ENCODE results near the gene NGDN.

NGDN gene

DNA sequence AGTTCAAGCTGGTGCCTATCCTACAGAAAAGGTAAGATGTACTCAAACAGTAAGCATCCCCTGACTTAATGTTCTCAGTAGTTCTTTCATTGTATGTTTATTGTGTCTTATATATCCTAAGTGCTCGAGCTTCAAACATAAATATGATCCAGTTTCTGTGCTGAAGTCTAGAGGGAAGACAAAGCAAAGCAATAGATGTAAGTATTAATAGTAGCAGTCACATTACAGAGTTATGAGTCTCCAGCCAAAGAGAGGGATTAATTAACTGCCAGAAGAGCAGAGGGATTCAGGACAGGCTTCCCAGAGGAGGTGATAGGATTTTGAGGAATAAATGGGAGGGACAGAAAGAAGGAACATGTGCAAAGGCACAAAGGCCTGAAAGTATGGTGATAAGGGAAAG is 1.4 kb downstream of the NGDN start:
- Histone ChIP-seq H3K27ac (no peak overlapping the region), H3K4me2 (no peak overlapping the region), H3K36me3 (ENCODE audit: insufficient read depth) (no peaks in the 10 kb centered on the region), H3K4me1 (ENCODE audit: low read depth, poor library complexity, severe bottlenecking) (no peaks in the 10 kb centered on the region), H4K20me1 (ENCODE audit: insufficient read depth) (no peaks in the 10 kb centered on the region), H2AFZ (ENCODE audit: low read depth) (no peak overlapping the region), H3K4me3 (IDR thresholded peaks at IDR 0.05; ENCODE audit: insufficient read depth, low read depth, low read length) (no peak overlapping the region), H3K9ac (no peak overlapping the region), H3K79me2 (ENCODE audit: insufficient read depth, low read depth) (no peaks in the 10 kb centered on the region), H3K27me3 (ENCODE audit: insufficient read depth, low read depth) (no peaks in the 10 kb centered on the region)
- no peak for TF ChIP-seq CTCF (conservative IDR thresholded peaks at IDR 0.05; ENCODE audit: low read depth, low read length)

DNA sequence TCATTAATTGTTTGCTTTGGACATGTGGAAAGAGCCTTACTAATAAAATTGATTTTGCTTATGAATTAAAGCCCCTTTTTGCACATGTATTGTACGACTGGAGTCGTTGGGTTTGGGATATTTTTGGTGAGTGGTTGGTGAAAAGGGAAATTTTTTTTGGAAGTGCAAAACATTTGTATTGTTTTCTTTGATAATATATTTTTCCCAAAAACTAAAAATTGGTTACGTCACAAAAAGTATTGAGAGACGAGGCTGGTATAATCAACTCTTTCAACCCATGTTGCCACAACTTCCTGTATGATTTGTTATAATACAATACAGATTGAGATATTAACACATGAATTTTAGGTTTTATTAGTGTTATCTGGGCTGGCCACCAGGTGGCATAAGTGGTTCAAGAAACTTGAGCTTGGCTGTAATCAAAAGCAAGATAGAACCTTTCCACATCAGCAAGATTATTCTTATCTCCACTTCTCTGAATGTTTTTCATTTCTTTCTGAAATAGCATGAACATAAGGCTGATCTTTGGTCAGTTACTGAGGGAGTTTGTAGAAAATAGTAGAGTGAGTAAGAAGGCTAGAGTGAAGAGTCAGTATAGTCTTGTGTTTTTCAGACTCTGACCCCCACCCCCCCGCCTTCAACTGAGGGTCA is 8.7 kb downstream of the NGDN start:
- Histone ChIP-seq H3K36me3 (ENCODE audit: insufficient read depth) (no peaks in the 10 kb centered on the region), H3K27ac (no peak overlapping the region), H2AFZ (ENCODE audit: low read depth) (no peak overlapping the region), H3K79me2 (ENCODE audit: insufficient read depth, low read depth) (no peaks in the 10 kb centered on the region), H3K27me3 (ENCODE audit: insufficient read depth, low read depth) (no peaks in the 10 kb centered on the region), H3K9ac (no peak overlapping the region), H4K20me1 (ENCODE audit: insufficient read depth) (no peaks in the 10 kb centered on the region), H3K4me3 (IDR thresholded peaks at IDR 0.05; ENCODE audit: insufficient read depth, low read depth, low read length) (no peak overlapping the region), H3K4me2 (no peak overlapping the region), H3K4me1 (ENCODE audit: low read depth, poor library complexity, severe bottlenecking) (no peaks in the 10 kb centered on the region)
- peak; percentile 75 for TF ChIP-seq CTCF (conservative IDR thresholded peaks at IDR 0.05; ENCODE audit: low read depth, low read length)

DNA sequence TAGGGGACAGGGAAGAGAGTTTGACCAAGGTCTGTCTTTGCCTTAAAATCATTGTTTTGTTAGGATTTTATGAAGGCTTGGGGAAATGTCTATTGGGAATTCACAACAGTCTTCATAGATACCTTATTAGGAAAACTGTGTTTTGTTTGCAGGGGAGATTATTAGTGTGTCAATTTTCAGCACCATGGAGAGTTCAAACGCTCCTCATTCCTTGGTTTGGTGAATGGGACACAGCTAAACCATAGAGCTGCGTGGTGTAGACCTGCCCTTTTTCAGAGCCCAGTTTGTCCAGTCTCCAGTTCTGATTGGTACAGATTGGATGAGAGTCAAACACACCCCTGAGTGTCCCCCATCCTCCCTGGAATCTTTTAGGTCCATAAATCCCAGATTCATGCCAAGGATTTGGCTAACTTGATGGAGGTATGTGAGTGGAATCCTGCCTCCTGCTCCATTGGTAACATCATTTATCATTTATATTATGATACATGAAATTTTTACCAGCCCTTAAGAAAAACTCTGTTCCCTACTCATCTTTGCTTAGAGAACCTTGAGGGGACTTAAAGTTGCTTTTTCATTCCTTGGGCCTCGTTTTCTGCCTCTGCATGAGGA is 12.0 kb downstream of the NGDN start:
- Histone ChIP-seq H3K27me3 (ENCODE audit: insufficient read depth, low read depth) (no peaks in the 10 kb centered on the region), H2AFZ (ENCODE audit: low read depth) (no peak overlapping the region), H3K4me3 (IDR thresholded peaks at IDR 0.05; ENCODE audit: insufficient read depth, low read depth, low read length) (no peak overlapping the region), H3K4me2 (no peak overlapping the region), H3K79me2 (ENCODE audit: insufficient read depth, low read depth) (no peaks in the 10 kb centered on the region), H3K9ac (no peak overlapping the region), H3K27ac (no peak overlapping the region), H3K36me3 (ENCODE audit: insufficient read depth) (no peaks in the 10 kb centered on the region), H3K4me1 (ENCODE audit: low read depth, poor library complexity, severe bottlenecking) (no peaks in the 10 kb centered on the region), H4K20me1 (ENCODE audit: insufficient read depth) (no peaks in the 10 kb centered on the region)
- no peak for TF ChIP-seq CTCF (conservative IDR thresholded peaks at IDR 0.05; ENCODE audit: low read depth, low read length)

DNA sequence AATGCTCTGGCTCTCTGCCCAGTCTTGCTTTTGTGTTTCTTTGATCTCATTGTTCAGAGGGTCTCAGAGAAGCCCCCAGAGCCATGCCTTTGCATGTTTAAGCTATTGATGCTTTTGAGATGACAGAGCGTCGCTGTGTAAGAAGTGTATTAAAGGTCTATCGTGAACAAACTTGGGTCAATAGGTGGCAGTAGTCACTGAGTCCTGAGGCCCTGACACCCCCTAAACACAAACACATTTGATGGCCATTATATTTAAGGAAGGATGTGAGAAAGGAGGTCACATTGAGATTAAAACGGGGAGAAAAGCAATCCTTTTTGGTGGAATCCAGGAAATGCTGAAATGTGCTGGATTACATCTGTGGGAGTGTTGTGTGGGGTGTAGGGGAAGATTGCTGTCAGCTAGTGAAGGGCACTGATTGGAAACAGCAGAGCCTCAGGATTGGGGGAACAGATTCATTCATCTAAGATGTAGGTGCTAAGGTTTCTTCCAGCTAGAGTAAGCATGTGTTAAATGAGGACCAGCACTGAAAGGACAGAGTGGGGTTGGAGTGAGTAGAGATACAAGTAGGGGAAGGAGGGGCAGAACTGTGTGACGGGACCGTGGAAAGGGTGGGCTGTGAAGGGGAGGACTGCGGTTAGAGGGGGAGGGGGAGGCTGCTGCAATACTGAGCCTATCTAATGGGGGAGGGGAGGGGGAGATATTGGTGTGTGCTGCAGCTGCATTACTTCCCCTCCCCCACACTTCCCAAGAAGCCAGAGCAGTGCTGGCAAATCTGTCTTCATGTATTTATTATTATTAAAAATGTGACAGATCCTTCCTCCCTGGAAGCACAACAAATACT is 12.7 kb downstream of the NGDN start:
- Histone ChIP-seq H3K36me3 (ENCODE audit: insufficient read depth) (no peaks in the 10 kb centered on the region), H3K9ac (no peak overlapping the region), H4K20me1 (ENCODE audit: insufficient read depth) (no peaks in the 10 kb centered on the region), H3K4me3 (IDR thresholded peaks at IDR 0.05; ENCODE audit: insufficient read depth, low read depth, low read length) (no peak overlapping the region), H2AFZ (ENCODE audit: low read depth) (no peak overlapping the region), H3K4me1 (ENCODE audit: low read depth, poor library complexity, severe bottlenecking) (no peaks in the 10 kb centered on the region), H3K27ac (no peak overlapping the region), H3K79me2 (ENCODE audit: insufficient read depth, low read depth) (no peaks in the 10 kb centered on the region), H3K27me3 (ENCODE audit: insufficient read depth, low read depth) (no peaks in the 10 kb centered on the region), H3K4me2 (no peak overlapping the region)
- TF ChIP-seq CTCF (conservative IDR thresholded peaks at IDR 0.05; ENCODE audit: low read depth, low read length): no peak
